Thyroid gland (tissue), 4 donors: ENCODE results near the gene CDCA5.
A peak's percentile ranks its signal among the peaks of the same experiment; 100 is the strongest.

Source experiments
- CTCF ChIP-seq, 6 experiments: fragments of 200-600 bp in 3 of 6; fragments of 450-650 bp in 3 of 6; sonication (generic) in 3 of 6; IDR thresholded peaks; one replicate each; pipeline ENCODE4 v1.5.1; 2016 to 2019; ENCODE audit warnings: antibody characterized with exemption in 6 of 6, mild to moderate bottlenecking in 2 of 6, inconsistent platforms in 1 of 6, moderate library complexity in 1 of 6
- POLR2A ChIP-seq, 2 donors: fragments of 450-650 bp; IDR thresholded peaks; one replicate each; pipeline ENCODE4 v1.6.1; 2017; ENCODE audit warnings: antibody characterized with exemption in 2 of 2, mild to moderate bottlenecking in 2 of 2, moderate library complexity in 1 of 2

- TF ChIP-seq CTCF (IDR thresholded peaks at IDR 0.05) (peak in 1 of 6 experiments; percentile 19), POLR2A (IDR thresholded peaks at IDR 0.05) (peak; percentile 59 to 71)
These were observed 12.3 kb upstream of the CDCA5 start, which contains the start of gene VPS51 for GRCh38 chr11:65095974-65096806.
